DOHH2 (cell line): Measurements from ENCODE around the gene VWF.

Experiments
- CTCF ChIP-seq: fragments of 200-600 bp; sonication (generic); IDR thresholded peaks from one replicate; pipeline ENCODE4 v1.5.1; 2014; ENCODE audit warnings: antibody characterized with exemption, mild to moderate bottlenecking, low read depth, low read length; ENCODE audit not compliant: poor library complexity, severe bottlenecking
- EZH2phosphoT487 ChIP-seq: fragments of 200-600 bp; sonication (generic); IDR thresholded peaks from 2 replicates; pipeline ENCODE4 v1.6.1; 2017; ENCODE audit warnings: borderline replicate concordance, mild to moderate bottlenecking, antibody characterized with exemption, low read length, moderate library complexity, mixed read lengths

- TF ChIP-seq CTCF (peak; percentile 79), EZH2phosphoT487 (no peak)
These were observed 84.4 kb downstream of the VWF start for GRCh38 chr12:6039894-6040601.
